H9 (cell line): ENCODE data around the gene OMP. TPM values are rescaled to one million over a fixed set of nuclear protein-coding genes. Genes with fewer than 3 reads are reported as not detected.

Source experiments
- DNase-seq: peaks from one replicate; pipeline ENCODE4 v3.0.0-alpha.2; 2017
- H2AFZ ChIP-seq: one replicate; pipeline ENCODE4 v1.6.1; 2013; ENCODE audit warnings: mild to moderate bottlenecking, low read length, control low read depth, moderate library complexity
- H2AK5ac ChIP-seq: 2 replicates; pipeline ENCODE4 v1.6.1; 2013; ENCODE audit warnings: low read length, control low read depth, mixed read lengths; ENCODE audit not compliant: insufficient read length
- H2BK120ac ChIP-seq: one replicate; pipeline ENCODE4 v1.6.1; 2013; ENCODE audit warnings: low read depth, mild to moderate bottlenecking, low read length, control low read depth, inconsistent platforms; ENCODE audit not compliant: poor library complexity, severe bottlenecking
- H2BK12ac ChIP-seq: 2 replicates; pipeline ENCODE4 v1.6.1; 2013; ENCODE audit warnings: low read length, control low read depth, mixed read lengths, low read depth; ENCODE audit not compliant: insufficient read length
- H2BK15ac ChIP-seq: 2 replicates; pipeline ENCODE4 v1.6.1; 2013; ENCODE audit warnings: low read depth, low read length, control low read depth
- H2BK20ac ChIP-seq: one replicate; pipeline ENCODE4 v1.6.1; 2013; ENCODE audit warnings: low read depth, mild to moderate bottlenecking, low read length, control low read depth, inconsistent platforms; ENCODE audit not compliant: poor library complexity, severe bottlenecking
- H2BK5ac ChIP-seq: 2 replicates; pipeline ENCODE4 v1.6.1; 2013; ENCODE audit warnings: low read length, control low read depth, mixed read lengths; ENCODE audit not compliant: insufficient read length
- H3K14ac ChIP-seq: 2 replicates; pipeline ENCODE4 v1.6.1; 2013; ENCODE audit warnings: low read length, control low read depth; ENCODE audit not compliant: insufficient read depth
- H3K18ac ChIP-seq: 2 replicates; pipeline ENCODE4 v1.6.1; 2013; ENCODE audit warnings: low read depth, mild to moderate bottlenecking, mixed read lengths, low read length, control low read depth; ENCODE audit not compliant: insufficient read length
- H3K23ac ChIP-seq: 2 replicates; pipeline ENCODE4 v1.6.1; 2013; ENCODE audit warnings: low read length, control low read depth, mixed read lengths, low read depth; ENCODE audit not compliant: insufficient read length
- H3K23me2 ChIP-seq: 2 replicates; pipeline ENCODE4 v1.6.1; 2013; ENCODE audit warnings: low read depth, mild to moderate bottlenecking, mixed read lengths, low read length, control low read depth; ENCODE audit not compliant: insufficient read length, poor library complexity, severe bottlenecking
- H3K27ac ChIP-seq: 2 replicates; pipeline ENCODE4 v1.5.1; 2013; ENCODE audit warnings: low read length, control low read depth, mixed read lengths, low read depth; ENCODE audit not compliant: insufficient read length
- H3K27me3 ChIP-seq: 2 replicates; pipeline ENCODE4 v1.6.1; 2013; ENCODE audit warnings: low read length, control low read depth, inconsistent platforms; ENCODE audit not compliant: insufficient read depth
- H3K4ac ChIP-seq: 2 replicates; pipeline ENCODE4 v1.6.1; 2013; ENCODE audit warnings: low read depth, mild to moderate bottlenecking, control low read depth, inconsistent platforms, low read length, moderate library complexity
- H3K4me1 ChIP-seq: 2 replicates; pipeline ENCODE4 v1.6.1; 2013; ENCODE audit warnings: low read length, control low read depth, inconsistent platforms; ENCODE audit not compliant: insufficient read depth
- H3K4me2 ChIP-seq: 2 replicates; pipeline ENCODE4 v1.6.1; 2013; ENCODE audit warnings: low read length, control low read depth, mixed read lengths; ENCODE audit not compliant: insufficient read length, insufficient read depth
- H3K56ac ChIP-seq: 2 replicates; pipeline ENCODE4 v1.6.1; 2013; ENCODE audit warnings: low read depth, mild to moderate bottlenecking, mixed read lengths, low read length, control low read depth; ENCODE audit not compliant: insufficient read length
- H3K79me1 ChIP-seq: 2 replicates; pipeline ENCODE4 v1.6.1; 2013; ENCODE audit warnings: low read depth, mild to moderate bottlenecking, moderate library complexity, low read length, control low read depth, inconsistent platforms; ENCODE audit not compliant: insufficient read depth, poor library complexity, severe bottlenecking
- H3K79me2 ChIP-seq: 2 replicates; pipeline ENCODE4 v1.6.1; 2013; ENCODE audit warnings: low read length, control low read depth, inconsistent platforms; ENCODE audit not compliant: insufficient read depth
- H3K9ac ChIP-seq: 2 replicates; pipeline ENCODE4 v1.6.1; 2013; ENCODE audit warnings: low read length, control low read depth, mixed read lengths; ENCODE audit not compliant: insufficient read length; ENCODE audit errors: extremely low read depth
- H3K9me3 ChIP-seq: one replicate; pipeline ENCODE4 v1.6.1; 2013; ENCODE audit warnings: low read depth, low read length, inconsistent platforms; ENCODE audit not compliant: control insufficient read depth
- H3T11ph ChIP-seq: one replicate; pipeline ENCODE4 v1.6.1; 2013; ENCODE audit warnings: mild to moderate bottlenecking, low read length, control low read depth, inconsistent platforms
- H4K20me1 ChIP-seq: one replicate; pipeline ENCODE4 v1.6.1; 2013; ENCODE audit not compliant: control insufficient read depth, insufficient read length, insufficient read depth
- H4K5ac ChIP-seq: 2 replicates; pipeline ENCODE4 v1.6.1; 2013; ENCODE audit warnings: low read depth, mild to moderate bottlenecking, mixed read lengths, low read length, control low read depth; ENCODE audit not compliant: insufficient read length
- H4K8ac ChIP-seq: replicated peaks from 2 replicates; pipeline ENCODE4 v1.6.1; 2013; ENCODE audit warnings: low read length, control low read depth, mixed read lengths, low read depth; ENCODE audit not compliant: insufficient read length
- H4K91ac ChIP-seq: 2 replicates; pipeline ENCODE4 v1.6.1; 2013; ENCODE audit warnings: low read depth, mild to moderate bottlenecking, moderate library complexity, mixed read lengths, low read length, control low read depth; ENCODE audit not compliant: insufficient read length
- H3K27ac Mint-ChIP-seq, 3 experiments: 2 replicates in 2 of 3; 3 replicates in 1 of 3; pipeline ENCODE4 v1.8.0; 2020 to 2021; ENCODE audit warnings: mixed read lengths in 3 of 3, mild to moderate bottlenecking in 1 of 3, moderate library complexity in 1 of 3
- H3K27me3 Mint-ChIP-seq: 2 replicates; pipeline ENCODE4 v1.8.0; 2021; ENCODE audit warnings: low read depth, mild to moderate bottlenecking, moderate library complexity, mixed read lengths
- H3K36me3 Mint-ChIP-seq, 3 experiments: 2 replicates in 2 of 3; 3 replicates in 1 of 3; pipeline ENCODE4 v1.8.0; 2020 to 2021; ENCODE audit warnings: low read depth in 3 of 3, mixed read lengths in 3 of 3; ENCODE audit not compliant: insufficient read depth in 1 of 3
- H3K4me1 Mint-ChIP-seq, 2 experiments: 2 replicates each; pipeline ENCODE4 v1.8.0; 2020; ENCODE audit warnings: mixed read lengths in 2 of 2
- H3K4me3 Mint-ChIP-seq, 2 experiments: 2 replicates in 1 of 2; 3 replicates in 1 of 2; pipeline ENCODE4 v1.8.0; 2020 to 2021; ENCODE audit warnings: mild to moderate bottlenecking in 2 of 2, mixed read lengths in 2 of 2, moderate library complexity in 1 of 2
- H3K9me3 Mint-ChIP-seq, 2 experiments: 2 replicates in 1 of 2; 3 replicates in 1 of 2; pipeline ENCODE4 v1.8.0; 2020; ENCODE audit warnings: mild to moderate bottlenecking in 2 of 2, mixed read lengths in 2 of 2, moderate library complexity in 1 of 2
- WGBS: extraction: QIAGEN DNeasy Blood & Tissue Kit; methylation state at CpG from one replicate; pipeline ENCODE4 v1.1.7; 2013; ENCODE audit warnings: missing lambda C conversion rate, low lambda C conversion rate, mixed read lengths; ENCODE audit not compliant: insufficient read length; ENCODE audit errors: extremely low coverage; 5-methylcytosine and 5-hydroxymethylcytosine counted together
- total RNA-seq: library from RNA; stranded (reverse); gene quantifications from 2 replicates; pipeline ENCODE4 v1.2.1, GENCODE V29; 2021
- TF ChIP-seq, protein P1 (sequence below): fragments of 200-600 bp; sonication (generic); conservative IDR thresholded peaks from 3 replicates; pipeline ENCODE4 v1.8.0; 2021; ENCODE audit warnings: antibody characterized with exemption, mild to moderate bottlenecking

Gene OMP
- total RNA-seq, 1 experiment from 2014 or later, result not detected

DNA sequence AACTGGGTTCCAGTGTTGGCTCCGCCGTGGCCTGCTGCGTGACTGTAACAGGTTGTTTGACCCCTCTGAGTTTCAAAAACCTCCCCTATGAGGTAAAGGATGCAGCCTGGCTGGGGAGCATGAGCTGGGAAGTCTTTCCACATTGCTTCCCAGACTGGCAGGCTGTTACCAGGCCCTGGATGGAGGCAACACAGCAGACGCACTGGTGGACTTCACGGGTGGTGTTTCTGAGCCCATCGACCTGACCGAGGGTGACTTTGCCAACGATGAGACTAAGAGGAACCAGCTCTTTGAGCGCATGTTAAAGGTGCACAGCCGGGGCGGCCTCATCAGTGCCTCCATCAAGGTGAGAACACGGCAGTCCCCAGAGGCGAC lies 11.4 kb downstream of the OMP start:
- Histone ChIP-seq H2AK5ac (no peak overlapping the region), H3K4ac (no peak overlapping the region), H3T11ph (no peak overlapping the region), H3K79me1 (no peaks in the 10 kb centered on the region), H3K23ac (no peak overlapping the region), H4K20me1 (no peaks in the 10 kb centered on the region), H3K4me2 (no peak overlapping the region), H3K18ac (no peak overlapping the region), H3K23me2 (no peaks in the 10 kb centered on the region), H3K27ac (no peak overlapping the region), H2BK120ac (no peak overlapping the region), H2BK20ac (no peak overlapping the region), H3K9me3 (no peaks in the 10 kb centered on the region), H3K9ac (no peak overlapping the region), H3K79me2 (no peaks in the 10 kb centered on the region), H4K8ac (no peak overlapping the region), H4K5ac (no peak overlapping the region), H3K27me3 (no peaks in the 10 kb centered on the region), H2BK12ac (no peak overlapping the region), H3K14ac (no peak overlapping the region), H2BK5ac (no peak overlapping the region), H3K56ac (no peak overlapping the region), H2AFZ (no peak overlapping the region), H3K4me1 (no peaks in the 10 kb centered on the region), H2BK15ac (no peak overlapping the region), H4K91ac (no peak overlapping the region)
- Mint-ChIP-seq H3K27me3 (no peaks in the 10 kb centered on the region; the same call in 1 of the 2 replicates), H3K9me3 (no peaks in the 10 kb centered on the region), H3K4me3 (no peak overlapping the region), H3K36me3 (no peaks in the 10 kb centered on the region; a peak in 1 of 7 replicates), H3K27ac (no peak overlapping the region), H3K4me1 (peaks cover 5 to 8% of the 10 kb centered on the region in 2 experiments)
- TF ChIP-seq, protein P1, sequence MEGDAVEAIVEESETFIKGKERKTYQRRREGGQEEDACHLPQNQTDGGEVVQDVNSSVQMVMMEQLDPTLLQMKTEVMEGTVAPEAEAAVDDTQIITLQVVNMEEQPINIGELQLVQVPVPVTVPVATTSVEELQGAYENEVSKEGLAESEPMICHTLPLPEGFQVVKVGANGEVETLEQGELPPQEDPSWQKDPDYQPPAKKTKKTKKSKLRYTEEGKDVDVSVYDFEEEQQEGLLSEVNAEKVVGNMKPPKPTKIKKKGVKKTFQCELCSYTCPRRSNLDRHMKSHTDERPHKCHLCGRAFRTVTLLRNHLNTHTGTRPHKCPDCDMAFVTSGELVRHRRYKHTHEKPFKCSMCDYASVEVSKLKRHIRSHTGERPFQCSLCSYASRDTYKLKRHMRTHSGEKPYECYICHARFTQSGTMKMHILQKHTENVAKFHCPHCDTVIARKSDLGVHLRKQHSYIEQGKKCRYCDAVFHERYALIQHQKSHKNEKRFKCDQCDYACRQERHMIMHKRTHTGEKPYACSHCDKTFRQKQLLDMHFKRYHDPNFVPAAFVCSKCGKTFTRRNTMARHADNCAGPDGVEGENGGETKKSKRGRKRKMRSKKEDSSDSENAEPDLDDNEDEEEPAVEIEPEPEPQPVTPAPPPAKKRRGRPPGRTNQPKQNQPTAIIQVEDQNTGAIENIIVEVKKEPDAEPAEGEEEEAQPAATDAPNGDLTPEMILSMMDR, result no peak
- no CpG with 5 or more reads among the region's 13 CpGs for WGBS
- DNase-seq, result no peak
